ENCODE measurements around the gene PRICKLE3.

The PRICKLE3 gene

DNA sequence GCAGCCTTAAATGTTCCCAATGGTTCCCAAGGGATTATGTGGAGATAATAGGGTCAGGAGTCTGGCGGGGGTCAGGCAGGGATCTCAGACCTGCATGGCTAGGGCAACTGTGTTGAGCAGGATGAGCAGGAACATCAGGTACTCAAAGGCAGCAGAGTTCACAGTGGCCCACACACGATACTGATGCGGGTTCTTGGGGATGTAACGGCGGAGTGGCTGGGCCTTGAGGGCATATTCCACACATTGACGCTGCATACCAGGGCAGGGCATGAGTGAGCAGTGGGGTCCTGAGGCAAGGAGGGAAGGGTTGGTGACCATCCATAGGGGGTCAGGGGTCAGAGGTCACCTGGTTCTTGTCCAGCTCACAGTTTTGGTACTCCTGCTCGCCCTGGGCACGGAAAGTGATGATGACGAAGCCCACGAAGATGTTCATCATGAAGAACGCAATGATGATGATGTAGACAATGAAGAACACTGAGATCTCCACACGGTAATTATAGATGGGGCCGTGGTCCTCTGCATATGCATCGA is 28.9 kb upstream of the PRICKLE3 start:
- no peak overlapping the region for H3K27ac Mint-ChIP-seq
- ATAC-seq (ENCODE audit: low read depth) (no peak), DNase-seq (ENCODE audit: low spot score in 2 of 2) (no peak)
- H3K27me3 Mint-ChIP-seq: peaks cover 2% of the 10 kb centered on the region
- peaks cover 10% of the 10 kb centered on the region for H3K36me3 Mint-ChIP-seq
- peaks cover 5% of the 10 kb centered on the region for H3K9me3 Mint-ChIP-seq
- no peak overlapping the region for H3K4me3 Mint-ChIP-seq
- H3K4me1 Mint-ChIP-seq: no peaks in the 10 kb centered on the region

DNA sequence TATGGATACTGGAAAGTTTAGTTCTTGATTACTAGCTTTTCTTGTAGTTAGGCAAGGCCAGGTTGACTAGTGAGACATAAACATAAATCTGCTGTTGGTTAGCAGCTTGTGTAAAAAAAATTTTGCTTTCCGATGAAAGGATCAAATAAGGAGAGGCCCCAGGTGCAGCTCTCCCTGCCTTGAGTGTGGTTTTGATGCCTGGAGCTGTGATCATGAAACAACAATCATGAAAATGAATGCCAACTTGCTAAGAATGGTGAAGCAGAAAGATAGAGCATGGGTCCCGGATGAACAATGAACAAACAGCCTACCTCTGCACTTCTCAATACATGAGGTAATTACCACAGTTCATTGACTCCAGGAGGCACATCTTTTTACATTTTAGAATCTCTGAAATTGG is 28.2 kb upstream of the PRICKLE3 start:
- no peak overlapping the region for H3K4me3 Mint-ChIP-seq
- peaks cover 2% of the 10 kb centered on the region for H3K27me3 Mint-ChIP-seq
- ATAC-seq (ENCODE audit: low read depth) (no peak), DNase-seq (ENCODE audit: low spot score in 2 of 2) (no peak)
- H3K9me3 Mint-ChIP-seq: peaks cover 5% of the 10 kb centered on the region
- peaks cover 8% of the 10 kb centered on the region for H3K36me3 Mint-ChIP-seq
- no peaks in the 10 kb centered on the region for H3K4me1 Mint-ChIP-seq
- no peak overlapping the region for H3K27ac Mint-ChIP-seq

DNA sequence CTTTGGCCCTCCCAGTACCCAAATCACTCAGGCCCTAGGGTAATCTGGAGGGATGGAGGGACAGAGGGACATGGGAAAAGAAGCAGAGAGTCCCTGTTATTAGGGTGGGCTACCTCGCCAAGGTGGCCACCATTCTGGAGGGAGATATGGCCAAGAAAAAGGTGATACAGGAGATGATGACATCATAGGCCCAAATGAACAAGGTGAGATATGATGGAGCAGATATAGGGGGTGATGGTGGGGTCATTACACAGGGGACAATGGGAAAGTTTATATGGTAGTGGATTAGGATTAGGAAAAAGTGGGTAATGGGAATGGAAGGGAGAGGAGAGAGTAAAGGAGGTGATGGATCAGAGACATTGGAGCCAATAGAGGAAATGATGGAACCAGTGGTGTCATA is 26.7 kb upstream of the PRICKLE3 start:
- Mint-ChIP-seq H3K27me3 (peaks cover 4% of the 10 kb centered on the region), H3K4me3 (no peak overlapping the region), H3K27ac (no peak overlapping the region), H3K4me1 (no peaks in the 10 kb centered on the region), H3K9me3 (peaks cover 5% of the 10 kb centered on the region), H3K36me3 (peaks cover 8% of the 10 kb centered on the region)
- ATAC-seq (ENCODE audit: low read depth) (no peak), DNase-seq (ENCODE audit: low spot score in 2 of 2) (no peak)

DNA sequence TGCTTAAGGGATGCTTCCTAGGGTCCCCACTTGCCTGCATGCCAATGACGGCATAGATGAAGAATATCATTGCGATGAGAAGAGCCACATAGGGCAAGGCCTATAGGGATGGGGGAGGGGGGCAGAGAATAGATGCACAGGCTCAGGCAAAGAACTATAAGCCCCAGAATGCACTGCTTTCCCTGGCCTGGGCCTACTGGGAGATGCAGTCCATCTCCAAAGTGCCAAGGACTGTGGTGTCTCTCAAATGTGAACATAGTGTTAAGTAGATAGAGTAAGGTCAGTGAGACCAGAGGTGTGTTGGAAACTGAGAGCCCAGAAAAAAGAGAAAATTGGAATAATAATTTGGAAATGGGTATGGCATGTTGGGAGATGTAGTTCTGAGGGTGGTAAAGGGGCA is 26.0 kb upstream of the PRICKLE3 start:
- Mint-ChIP-seq H3K36me3 (peaks cover 8% of the 10 kb centered on the region), H3K27ac (no peak overlapping the region), H3K4me1 (no peaks in the 10 kb centered on the region), H3K4me3 (no peak overlapping the region), H3K9me3 (peaks cover 5% of the 10 kb centered on the region), H3K27me3 (peaks cover 4% of the 10 kb centered on the region)
- ATAC-seq (ENCODE audit: low read depth) (no peak), DNase-seq (ENCODE audit: low spot score in 2 of 2) (no peak)

DNA sequence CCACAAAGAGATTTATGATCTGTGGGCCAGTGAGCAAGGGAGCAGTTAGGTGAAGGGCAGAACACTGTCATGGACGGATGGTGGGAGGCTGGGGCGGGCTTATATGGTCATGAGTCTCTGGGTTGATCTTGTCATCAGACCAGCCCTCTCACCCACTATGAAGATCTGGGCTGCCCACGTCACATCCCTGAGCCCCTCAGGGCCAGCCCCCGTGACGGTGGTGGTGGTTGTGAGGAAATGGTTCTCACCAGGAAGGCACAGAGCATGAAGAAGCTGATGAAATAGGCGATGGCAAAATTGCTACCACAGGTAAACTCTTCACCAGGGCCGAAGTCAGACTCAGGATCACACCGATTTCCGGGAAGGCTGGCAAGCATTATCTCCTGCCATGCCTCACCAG is 24.9 kb upstream of the PRICKLE3 start:
- H3K9me3 Mint-ChIP-seq: peaks cover 5% of the 10 kb centered on the region

DNA sequence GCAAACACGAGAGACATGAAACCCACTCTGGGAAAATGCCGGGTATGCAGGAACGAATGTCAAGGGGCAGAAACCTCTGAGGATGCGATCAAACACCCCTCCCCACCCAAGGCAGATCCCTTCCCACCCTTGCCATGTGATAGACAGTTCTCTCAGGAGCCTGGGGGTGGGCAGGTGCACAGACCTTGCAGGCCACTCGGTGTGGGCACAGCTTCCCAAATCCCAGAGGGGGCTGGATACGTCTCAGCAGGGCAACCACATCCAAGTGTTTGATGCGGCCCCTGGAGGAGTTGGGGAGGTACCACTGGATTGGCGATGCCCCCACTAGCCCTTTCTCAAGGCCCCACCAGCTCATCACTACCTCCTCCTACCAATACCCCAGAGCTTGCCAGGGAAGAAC is 24.2 kb upstream of the PRICKLE3 start:
- H3K9me3 Mint-ChIP-seq: peaks cover 5% of the 10 kb centered on the region
- H3K4me1 Mint-ChIP-seq: no peaks in the 10 kb centered on the region
- no peak for ATAC-seq (ENCODE audit: low read depth)
- H3K27ac Mint-ChIP-seq: no peak overlapping the region
- H3K4me3 Mint-ChIP-seq: no peak overlapping the region
- H3K27me3 Mint-ChIP-seq: peaks cover 1% of the 10 kb centered on the region
- peaks cover 8% of the 10 kb centered on the region for H3K36me3 Mint-ChIP-seq
- no peak for DNase-seq (ENCODE audit: low spot score in 2 of 2)

More for the DNA sequence above, 24.9 kb upstream of the PRICKLE3 start:
- DNase-seq (ENCODE audit: low spot score in 2 of 2) (no peak), ATAC-seq (ENCODE audit: low read depth) (no peak)
- Mint-ChIP-seq H3K4me1 (no peaks in the 10 kb centered on the region), H3K27ac (no peak overlapping the region), H3K4me3 (no peak overlapping the region), H3K27me3 (peaks cover 2% of the 10 kb centered on the region), H3K36me3 (peaks cover 8% of the 10 kb centered on the region)

DNA sequence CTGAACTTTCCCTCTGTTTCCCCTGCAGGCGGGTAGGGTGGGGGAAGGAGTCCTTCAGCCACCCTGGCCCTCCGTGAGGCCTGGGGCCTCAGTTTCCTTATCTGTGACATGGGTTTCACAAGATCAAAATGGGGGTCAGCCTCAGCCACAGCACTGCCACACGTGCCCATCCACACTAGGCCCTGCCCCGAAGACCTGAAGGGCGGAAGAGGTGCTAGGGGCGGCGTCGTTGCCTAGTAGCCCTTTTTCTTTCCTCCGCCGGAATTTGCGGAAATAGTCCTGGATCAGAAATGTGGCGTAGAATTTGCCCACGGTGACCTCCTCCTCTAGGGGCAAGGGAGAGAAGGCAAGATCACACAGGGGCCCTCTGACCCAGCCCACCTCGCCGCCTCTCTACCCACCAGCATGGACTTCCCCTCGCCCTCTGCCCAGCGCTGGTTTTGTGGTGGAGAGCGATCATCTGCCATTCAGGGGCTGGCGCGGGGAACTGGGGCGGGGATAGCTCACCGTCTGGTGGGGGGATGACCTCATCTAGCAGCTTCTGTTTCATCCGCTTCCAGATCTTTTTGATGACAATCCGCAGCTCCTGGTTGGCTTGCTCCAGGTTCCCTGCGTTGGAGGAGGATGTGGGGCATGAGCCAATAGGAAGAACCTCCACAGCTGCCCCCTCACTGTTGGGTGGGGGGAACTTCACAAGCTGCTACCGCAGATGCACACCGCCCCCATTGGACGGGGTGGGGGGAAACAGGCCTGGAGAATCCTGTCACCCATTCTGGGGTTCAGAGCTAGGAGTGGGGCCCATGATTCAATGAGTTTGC is 23.5 kb upstream of the PRICKLE3 start:
- H3K4me1 Mint-ChIP-seq: no peaks in the 10 kb centered on the region
- peaks cover 1% of the 10 kb centered on the region for H3K27me3 Mint-ChIP-seq
- H3K9me3 Mint-ChIP-seq: peaks cover 5% of the 10 kb centered on the region
- ATAC-seq (ENCODE audit: low read depth): no peak
- H3K4me3 Mint-ChIP-seq: no peak overlapping the region
- no peak for DNase-seq (ENCODE audit: low spot score in 2 of 2)
- H3K27ac Mint-ChIP-seq: no peak overlapping the region
- peaks cover 5% of the 10 kb centered on the region for H3K36me3 Mint-ChIP-seq

DNA sequence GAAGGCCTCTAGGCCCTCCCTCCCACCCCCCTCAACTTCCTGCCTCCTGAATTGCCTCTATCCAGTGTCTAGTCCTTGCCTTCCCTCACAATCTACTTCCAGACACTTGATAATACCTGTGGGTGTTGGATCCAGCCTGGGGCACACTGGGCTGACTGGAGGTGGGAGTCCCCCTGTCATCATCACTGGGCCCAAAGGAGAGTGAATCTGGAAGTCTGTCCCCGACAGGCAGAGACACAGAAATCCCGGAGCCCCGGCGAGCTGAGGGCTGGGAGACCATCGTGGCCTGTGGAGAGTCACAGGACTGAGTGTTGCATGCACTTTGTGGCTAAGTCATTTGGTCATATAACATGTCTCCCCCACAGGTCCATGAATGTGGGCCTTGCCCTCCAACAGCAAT is 22.2 kb upstream of the PRICKLE3 start:
- H3K27me3 Mint-ChIP-seq: peaks cover 1% of the 10 kb centered on the region
- no peak overlapping the region for H3K4me3 Mint-ChIP-seq
- H3K36me3 Mint-ChIP-seq: peaks cover 4% of the 10 kb centered on the region
- DNase-seq (ENCODE audit: low spot score in 2 of 2) (no peak), ATAC-seq (ENCODE audit: low read depth) (no peak)
- H3K4me1 Mint-ChIP-seq: no peaks in the 10 kb centered on the region
- no peak overlapping the region for H3K27ac Mint-ChIP-seq
- peaks cover 4% of the 10 kb centered on the region for H3K9me3 Mint-ChIP-seq

DNA sequence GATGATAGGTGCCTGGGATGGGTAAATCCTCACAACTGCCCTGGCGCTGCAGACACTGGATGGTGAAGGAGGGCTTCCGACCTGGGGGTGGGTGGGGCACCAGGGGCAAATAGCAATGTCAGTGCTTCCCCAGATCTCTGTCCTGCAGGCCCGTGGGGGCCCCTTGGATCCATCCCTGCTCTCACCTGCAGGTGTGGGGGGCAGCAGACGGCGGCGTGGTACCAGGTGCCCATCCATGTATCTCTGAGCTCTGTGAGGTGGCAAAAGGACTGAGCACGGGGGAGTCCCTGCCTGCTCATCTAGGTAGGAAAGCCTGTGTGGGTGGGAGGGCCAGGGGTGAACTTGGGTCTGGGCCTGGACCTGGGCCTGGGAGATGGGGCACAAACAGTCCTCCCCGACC is 20.4 kb upstream of the PRICKLE3 start:
- Mint-ChIP-seq H3K36me3 (no peaks in the 10 kb centered on the region), H3K27ac (no peak overlapping the region), H3K4me3 (no peak overlapping the region), H3K4me1 (no peaks in the 10 kb centered on the region), H3K9me3 (no peaks in the 10 kb centered on the region), H3K27me3 (peaks cover 1% of the 10 kb centered on the region)
- ATAC-seq (ENCODE audit: low read depth) (no peak), DNase-seq (ENCODE audit: low spot score in 2 of 2) (no peak)

DNA sequence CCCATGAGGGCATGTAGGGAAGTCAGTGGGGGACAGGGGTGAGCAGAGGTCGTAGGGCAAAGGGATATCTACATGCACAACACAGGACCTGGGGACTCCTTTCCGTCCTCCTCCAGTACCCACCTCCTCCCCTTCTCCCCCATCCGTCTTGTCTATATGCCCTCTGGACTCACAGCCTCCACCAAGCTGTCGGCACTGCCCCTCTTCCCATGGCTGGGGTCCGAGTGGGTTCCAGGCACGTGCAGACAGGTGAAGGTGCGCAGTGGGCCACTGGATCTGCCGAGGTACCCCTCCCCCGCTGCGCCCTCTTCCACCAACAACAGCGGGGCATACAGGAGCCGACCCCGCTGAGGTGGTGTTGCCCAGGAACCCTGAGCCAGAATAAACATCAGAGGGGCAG is 19.3 kb upstream of the PRICKLE3 start:
- H3K36me3 Mint-ChIP-seq: no peaks in the 10 kb centered on the region
- H3K4me1 Mint-ChIP-seq: peaks cover 3% of the 10 kb centered on the region
- no peak overlapping the region for H3K4me3 Mint-ChIP-seq
- ATAC-seq (ENCODE audit: low read depth) (no peak), DNase-seq (ENCODE audit: low spot score in 2 of 2) (no peak)
- H3K27me3 Mint-ChIP-seq: peaks cover 1% of the 10 kb centered on the region
- H3K27ac Mint-ChIP-seq: no peak overlapping the region
- no peaks in the 10 kb centered on the region for H3K9me3 Mint-ChIP-seq

DNA sequence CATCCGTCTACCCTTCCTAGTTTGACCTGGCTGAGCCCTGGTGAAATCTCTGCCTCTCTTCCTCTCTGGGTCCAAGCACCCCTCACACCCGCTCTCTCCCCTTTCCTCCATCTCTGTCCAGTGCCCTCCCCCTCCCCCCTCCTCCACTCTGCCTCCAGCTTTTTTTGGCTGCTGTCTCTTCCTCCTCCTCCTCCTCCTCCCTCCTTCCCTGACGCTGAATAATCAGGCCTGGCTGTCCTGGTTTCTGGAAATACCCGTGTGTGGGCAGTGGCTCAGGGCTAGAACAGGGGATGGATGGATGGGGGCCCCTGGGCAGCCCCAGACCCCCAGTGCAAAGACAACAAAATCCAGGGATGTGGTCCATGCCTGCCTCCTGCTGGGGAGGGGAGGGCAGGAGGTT is 18.5 kb upstream of the PRICKLE3 start:
- Mint-ChIP-seq H3K27ac (no peak overlapping the region), H3K27me3 (peaks cover 1% of the 10 kb centered on the region), H3K36me3 (no peaks in the 10 kb centered on the region), H3K4me3 (no peak overlapping the region), H3K4me1 (peaks cover 3% of the 10 kb centered on the region), H3K9me3 (no peaks in the 10 kb centered on the region)
- no peak for DNase-seq (ENCODE audit: low spot score in 2 of 2)
- ATAC-seq (ENCODE audit: low read depth): no peak

DNA sequence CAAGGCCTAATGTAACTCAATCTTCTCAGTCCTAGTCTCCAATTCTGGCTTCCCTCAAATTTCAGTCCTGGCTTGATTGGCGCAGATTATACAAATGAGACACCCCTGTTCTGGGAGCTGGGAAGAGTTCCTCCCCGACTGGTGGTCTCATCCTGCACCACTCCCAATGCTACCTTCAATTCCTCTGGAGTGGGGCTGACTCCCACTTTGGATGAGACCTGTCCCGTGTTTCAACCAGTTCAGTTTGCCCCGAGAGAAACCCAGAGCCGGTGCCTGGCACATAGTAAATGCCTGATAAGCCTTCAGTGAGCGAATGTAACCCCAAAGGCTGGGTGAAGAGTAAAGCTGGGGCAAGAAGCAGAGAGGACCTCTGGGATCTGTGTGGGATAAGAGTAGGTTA is 17.8 kb upstream of the PRICKLE3 start:
- DNase-seq (ENCODE audit: low spot score in 2 of 2): no peak
- no peaks in the 10 kb centered on the region for H3K9me3 Mint-ChIP-seq
- H3K4me1 Mint-ChIP-seq: peaks cover 7% of the 10 kb centered on the region
- H3K4me3 Mint-ChIP-seq: no peak overlapping the region
- no peaks in the 10 kb centered on the region for H3K36me3 Mint-ChIP-seq
- H3K27me3 Mint-ChIP-seq: peaks cover 1% of the 10 kb centered on the region
- H3K27ac Mint-ChIP-seq: no peak overlapping the region
- ATAC-seq (ENCODE audit: low read depth): no peak

DNA sequence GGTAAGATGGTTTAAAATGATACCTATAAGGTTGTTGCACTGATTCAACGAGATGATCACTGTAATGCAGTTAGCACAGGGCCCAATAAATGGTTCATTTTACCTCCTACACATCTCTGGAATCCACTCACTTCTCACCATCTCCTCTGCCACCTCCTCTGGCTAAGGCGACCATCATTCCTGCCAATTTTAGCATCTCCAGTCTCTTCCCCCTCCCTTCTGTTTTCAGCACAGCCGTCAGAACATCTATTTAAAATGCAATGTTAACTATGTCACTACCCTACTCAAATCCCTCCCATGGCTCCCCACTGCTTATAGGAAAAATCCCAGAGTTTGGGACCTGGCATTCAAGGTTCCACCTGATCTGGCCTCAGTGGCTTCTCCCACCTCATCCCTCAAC is 17.4 kb upstream of the PRICKLE3 start:
- ATAC-seq (ENCODE audit: low read depth) (no peak), DNase-seq (ENCODE audit: low spot score in 2 of 2) (no peak)
- Mint-ChIP-seq H3K27me3 (peaks cover 1% of the 10 kb centered on the region), H3K4me1 (peaks cover 10% of the 10 kb centered on the region), H3K27ac (no peak overlapping the region), H3K9me3 (no peaks in the 10 kb centered on the region), H3K36me3 (no peaks in the 10 kb centered on the region), H3K4me3 (no peak overlapping the region)

DNA sequence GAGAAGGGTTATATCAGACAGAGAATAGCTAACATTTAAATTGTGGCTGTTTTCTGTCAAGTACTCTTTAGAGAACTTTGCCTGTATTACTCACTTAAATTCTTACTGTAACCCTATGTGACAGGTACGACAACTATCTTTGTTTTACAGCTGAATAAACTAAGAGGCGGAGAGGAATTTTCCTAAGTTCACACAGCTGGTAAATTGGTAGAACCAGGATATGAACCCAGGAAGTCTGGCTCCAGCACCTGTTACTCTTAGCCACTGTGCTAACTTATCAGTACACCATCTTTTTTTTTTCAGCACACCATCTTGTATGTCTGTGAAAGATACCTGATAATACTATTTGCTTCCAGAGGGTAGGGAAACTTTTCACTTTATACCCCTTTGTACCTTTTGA is 15.8 kb upstream of the PRICKLE3 start:
- Mint-ChIP-seq H3K36me3 (peaks cover 3% of the 10 kb centered on the region), H3K9me3 (no peaks in the 10 kb centered on the region), H3K27me3 (no peaks in the 10 kb centered on the region), H3K4me1 (peaks cover 16% of the 10 kb centered on the region), H3K4me3 (no peak overlapping the region), H3K27ac (no peak overlapping the region)
- no peak for DNase-seq (ENCODE audit: low spot score in 2 of 2)
- no peak for ATAC-seq (ENCODE audit: low read depth)
